ENCODE results near the gene PI16. TPM values are rescaled to one million over a fixed set of nuclear protein-coding genes. Genes with fewer than 3 reads are reported as not detected.

The PI16 gene
- total RNA-seq, 1 experiment from 2014 or later, result 0.07 TPM

- DNase-seq (ENCODE audit: extremely low read depth, low read depth), result no peak
Measured at GRCh38 chr6:36956446-36956820, 1.9 kb downstream of the PI16 start.

GRCh38 chr6:36957773-36958271 is 3.3 kb downstream of the PI16 start:
- DNase-seq (ENCODE audit: extremely low read depth, low read depth), result no peak

DNA sequence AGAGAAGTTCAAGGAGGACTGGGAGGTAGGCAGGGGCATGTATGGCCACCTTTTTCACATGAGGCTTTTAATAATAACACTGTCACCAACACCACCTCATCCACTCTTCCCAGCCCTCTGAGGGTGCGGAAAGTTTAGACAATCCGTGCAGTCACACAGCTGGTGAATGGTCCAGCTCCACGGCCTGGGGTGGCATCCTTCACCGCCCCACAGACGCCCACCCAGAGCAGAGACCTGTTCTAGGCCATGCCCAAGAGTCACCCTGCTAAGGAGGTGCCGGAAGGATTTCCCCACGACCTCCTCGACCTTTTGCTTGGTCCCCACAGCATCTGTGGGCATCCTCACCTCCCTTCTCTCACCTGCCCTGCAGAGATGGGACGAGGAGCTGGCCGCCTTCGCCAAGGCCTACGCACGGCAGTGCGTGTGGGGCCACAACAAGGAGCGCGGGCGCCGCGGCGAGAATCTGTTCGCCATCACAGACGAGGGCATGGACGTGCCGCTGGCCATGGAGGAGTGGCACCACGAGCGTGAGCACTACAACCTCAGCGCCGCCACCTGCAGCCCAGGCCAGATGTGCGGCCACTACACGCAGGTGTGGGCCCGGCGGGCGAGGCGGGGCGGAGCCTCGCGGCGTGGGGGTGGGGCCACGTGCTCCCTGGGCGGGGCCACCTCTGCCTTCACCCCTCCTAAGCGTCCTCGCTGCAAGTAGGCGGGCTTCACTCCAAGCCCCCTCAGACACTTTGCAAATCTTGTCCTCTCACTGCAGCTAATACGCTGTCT is 4.4 kb downstream of the PI16 start:
- no peak for DNase-seq (ENCODE audit: extremely low read depth, low read depth)

DNA sequence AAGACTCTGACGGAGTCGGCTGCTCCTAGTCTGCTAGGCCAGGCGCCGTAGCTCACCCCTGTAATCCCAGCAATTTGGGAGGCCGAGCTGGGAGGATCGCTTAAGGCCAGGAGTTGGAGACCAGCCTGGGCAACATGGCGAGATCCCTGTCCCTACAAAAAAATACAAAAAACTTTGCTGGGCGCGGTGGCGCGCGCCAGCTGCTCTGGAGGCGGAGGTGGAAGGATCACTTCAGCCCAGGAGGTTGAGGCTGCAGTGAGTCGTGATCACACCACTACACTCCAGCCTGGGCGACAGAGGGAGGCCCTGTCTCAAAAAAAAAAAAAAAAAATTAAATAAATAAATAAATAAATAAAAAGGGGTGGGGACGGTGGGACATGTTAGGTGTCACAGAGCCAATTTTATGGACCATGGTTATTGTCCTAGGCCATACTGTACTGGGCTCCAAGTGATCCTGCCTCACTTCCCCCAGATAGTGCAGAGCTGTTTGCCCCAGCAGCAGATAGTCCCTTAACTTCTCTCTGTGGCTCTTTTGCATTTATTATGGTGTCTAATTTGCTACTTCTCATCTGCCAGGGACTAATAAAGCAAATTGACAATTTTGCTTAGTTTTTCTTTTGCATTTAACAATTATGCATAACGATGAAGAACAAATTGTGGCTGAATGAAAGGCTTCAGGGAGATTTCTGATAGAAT is 5.2 kb downstream of the PI16 start:
- no peak for DNase-seq (ENCODE audit: extremely low read depth, low read depth)

DNA sequence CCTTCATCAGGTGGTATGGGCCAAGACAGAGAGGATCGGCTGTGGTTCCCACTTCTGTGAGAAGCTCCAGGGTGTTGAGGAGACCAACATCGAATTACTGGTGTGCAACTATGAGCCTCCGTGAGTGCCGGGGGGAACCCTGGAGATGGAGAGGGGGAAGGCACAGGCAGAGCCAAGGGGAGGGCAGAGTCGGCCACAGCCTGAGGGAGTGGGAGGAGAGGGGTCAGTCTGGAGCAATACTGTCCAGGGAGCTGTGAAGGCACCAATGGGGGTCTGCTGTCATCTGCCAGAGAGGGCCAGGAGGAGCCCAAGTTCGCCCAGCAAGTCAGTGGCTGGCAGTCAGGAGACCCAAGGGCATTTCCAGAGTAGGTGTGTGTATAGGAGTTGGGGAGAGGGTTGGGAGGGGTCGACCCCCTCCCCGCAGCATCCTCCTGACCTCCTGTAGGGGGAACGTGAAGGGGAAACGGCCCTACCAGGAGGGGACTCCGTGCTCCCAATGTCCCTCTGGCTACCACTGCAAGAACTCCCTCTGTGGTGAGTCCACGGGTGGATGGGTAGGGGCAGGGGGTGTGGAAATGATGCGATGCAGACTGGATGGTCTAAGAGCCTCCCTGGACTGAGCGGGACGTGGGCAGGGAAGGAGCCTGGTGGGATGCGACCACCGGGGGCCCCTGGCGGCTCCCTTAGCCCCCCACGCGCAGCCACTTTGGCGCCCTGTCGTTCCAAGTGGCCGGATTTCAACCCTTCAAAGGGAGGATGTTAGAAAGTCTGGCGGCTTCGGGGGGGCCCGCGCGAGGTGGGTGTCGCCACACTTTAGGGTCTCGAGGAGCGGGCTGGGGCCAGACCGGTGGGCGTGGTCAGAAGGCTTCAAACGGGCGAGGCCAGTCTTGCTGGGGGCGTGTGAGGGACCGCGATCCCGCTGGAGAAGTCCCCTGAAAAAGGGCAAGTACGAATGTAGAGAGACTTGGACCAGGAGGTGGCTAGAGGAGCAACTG is 7.2 kb downstream of the PI16 start:
- DNase-seq (ENCODE audit: extremely low read depth, low read depth), result no peak

DNA sequence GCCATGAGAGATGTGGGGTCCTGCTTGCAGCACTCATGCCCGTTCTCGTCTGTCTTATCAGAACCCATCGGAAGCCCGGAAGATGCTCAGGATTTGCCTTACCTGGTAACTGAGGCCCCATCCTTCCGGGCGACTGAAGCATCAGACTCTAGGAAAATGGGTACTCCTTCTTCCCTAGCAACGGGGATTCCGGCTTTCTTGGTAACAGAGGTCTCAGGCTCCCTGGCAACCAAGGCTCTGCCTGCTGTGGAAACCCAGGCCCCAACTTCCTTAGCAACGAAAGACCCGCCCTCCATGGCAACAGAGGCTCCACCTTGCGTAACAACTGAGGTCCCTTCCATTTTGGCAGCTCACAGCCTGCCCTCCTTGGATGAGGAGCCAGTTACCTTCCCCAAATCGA is 8.3 kb downstream of the PI16 start:
- no peak for DNase-seq (ENCODE audit: extremely low read depth, low read depth)

DNA sequence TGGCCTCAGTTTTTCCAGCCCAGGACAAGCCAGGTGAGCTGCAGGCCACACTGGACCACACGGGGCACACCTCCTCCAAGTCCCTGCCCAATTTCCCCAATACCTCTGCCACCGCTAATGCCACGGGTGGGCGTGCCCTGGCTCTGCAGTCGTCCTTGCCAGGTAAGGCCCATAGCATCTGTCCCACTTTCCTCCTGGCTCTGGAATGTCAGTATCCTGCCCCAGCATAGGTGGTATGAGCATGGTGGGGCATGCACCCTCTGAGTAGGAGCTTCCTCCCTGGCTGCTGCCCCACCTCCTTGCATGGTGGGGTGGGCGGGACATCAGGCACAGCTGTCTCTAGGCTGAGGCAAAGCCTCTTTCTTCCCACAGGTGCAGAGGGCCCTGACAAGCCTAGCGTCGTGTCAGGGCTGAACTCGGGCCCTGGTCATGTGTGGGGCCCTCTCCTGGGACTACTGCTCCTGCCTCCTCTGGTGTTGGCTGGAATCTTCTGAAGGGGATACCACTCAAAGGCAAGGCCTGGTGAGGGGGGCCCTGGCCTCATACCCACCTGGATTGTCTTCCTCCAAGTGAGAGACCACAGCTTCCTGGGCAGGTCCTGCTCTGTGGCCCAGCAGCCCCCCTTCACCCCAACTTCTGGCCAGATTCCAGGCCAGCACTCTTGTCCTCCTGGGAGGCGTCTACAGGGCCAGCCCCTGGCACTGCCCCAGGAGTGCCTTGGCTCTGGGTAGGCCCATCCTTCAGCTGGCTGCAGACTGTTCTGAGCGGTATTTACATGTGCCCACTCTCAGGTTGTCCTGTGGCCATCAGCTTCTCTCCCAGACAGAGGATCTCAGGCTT is 9.1 kb downstream of the PI16 start:
- DNase-seq (ENCODE audit: extremely low read depth, low read depth), result no peak

DNA sequence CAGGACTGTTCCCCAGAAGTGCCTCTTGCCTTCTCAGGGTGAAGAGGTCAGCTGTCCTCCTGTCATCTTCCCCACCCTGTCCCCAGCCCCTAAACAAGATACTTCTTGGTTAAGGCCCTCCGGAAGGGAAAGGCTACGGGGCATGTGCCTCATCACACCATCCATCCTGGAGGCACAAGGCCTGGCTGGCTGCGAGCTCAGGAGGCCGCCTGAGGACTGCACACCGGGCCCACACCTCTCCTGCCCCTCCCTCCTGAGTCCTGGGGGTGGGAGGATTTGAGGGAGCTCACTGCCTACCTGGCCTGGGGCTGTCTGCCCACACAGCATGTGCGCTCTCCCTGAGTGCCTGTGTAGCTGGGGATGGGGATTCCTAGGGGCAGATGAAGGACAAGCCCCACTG is 9.8 kb downstream of the PI16 start:
- no peak for DNase-seq (ENCODE audit: extremely low read depth, low read depth)

DNA sequence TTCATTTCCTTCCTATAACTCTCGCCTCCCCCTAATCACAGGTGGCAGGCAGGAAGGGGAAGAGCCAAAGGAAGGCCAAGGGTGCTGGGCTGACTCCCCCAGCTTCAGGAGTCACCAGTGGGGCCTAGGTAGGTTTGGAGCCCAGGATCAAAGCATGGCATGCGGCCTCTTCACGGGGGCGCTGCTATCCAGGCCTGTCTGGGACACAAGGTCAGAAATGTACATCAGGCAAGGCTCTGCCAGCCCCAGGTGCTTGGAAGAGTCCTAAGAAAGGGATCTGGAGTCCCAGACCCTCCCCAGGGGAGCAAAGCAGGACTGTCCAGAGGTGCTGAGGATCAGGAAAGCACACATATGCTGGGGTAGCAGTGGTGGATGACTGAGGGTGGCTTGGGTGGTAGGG is 10.4 kb downstream of the PI16 start:
- no peak for DNase-seq (ENCODE audit: extremely low read depth, low read depth)

- DNase-seq (ENCODE audit: extremely low read depth, low read depth), result no peak
Measured at GRCh38 chr6:36967301-36967700, 12.8 kb downstream of the PI16 start.

GRCh38 chr6:36967757-36968156 is 13.2 kb downstream of the PI16 start:
- DNase-seq (ENCODE audit: extremely low read depth, low read depth), result no peak

- no peak for DNase-seq (ENCODE audit: extremely low read depth, low read depth)
Measured at GRCh38 chr6:36968266-36968977, 13.9 kb downstream of the PI16 start.

GRCh38 chr6:36969240-36969691 is 14.7 kb downstream of the PI16 start:
- DNase-seq (ENCODE audit: extremely low read depth, low read depth), result no peak

- DNase-seq (ENCODE audit: extremely low read depth, low read depth), result no peak
Measured at GRCh38 chr6:36969988-36970891, 15.7 kb downstream of the PI16 start.

GRCh38 chr6:36970892-36971842 is 16.6 kb downstream of the PI16 start:
- no peak for DNase-seq (ENCODE audit: extremely low read depth, low read depth)

DNA sequence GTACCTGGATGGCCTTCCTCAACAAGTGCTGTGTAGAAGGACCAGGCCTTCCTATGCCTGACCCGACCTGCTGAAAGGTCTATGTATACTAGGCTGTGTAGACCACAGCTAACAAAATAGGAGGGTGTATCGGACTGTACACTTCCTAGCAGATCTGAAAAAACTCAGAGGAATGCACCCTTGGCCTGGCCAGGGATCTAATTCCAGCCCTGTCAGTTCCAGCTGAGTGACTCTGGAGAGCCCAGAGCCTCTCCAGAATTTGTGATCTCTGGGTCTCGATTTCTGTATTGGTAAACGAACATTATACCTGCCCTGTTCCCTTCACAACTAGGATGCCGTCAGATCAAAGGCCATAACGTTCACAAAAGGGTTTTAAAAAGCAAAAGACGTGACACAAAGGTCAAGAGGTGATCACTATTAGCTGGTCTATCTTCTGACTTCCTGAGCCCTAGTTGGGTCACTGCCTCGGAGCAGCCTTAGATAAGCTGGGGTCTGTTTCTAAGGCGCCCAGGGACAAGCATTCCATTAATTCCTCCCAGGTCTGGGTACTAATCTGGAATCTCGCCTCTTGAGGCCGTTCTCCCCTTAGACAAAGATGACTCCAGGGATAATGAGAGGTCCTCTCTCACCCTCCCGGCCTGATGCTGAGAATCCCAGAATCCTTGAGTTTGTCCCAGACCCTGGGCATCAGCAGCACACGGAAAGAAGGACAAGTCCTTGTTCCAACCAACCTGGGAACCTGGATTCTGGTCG is 17.6 kb downstream of the PI16 start:
- no peak for DNase-seq (ENCODE audit: extremely low read depth, low read depth)
